ENCODE measurements around the gene XPC. TPM values are rescaled to one million over a fixed set of nuclear protein-coding genes. Genes with fewer than 3 reads are reported as not detected.
A peak's percentile ranks its signal among the peaks of the same experiment; 100 is the strongest.

The XPC gene
- total RNA-seq, 3 donors from 2014 or later, result 20.6 to 25.9 (median 23.5) TPM

DNA sequence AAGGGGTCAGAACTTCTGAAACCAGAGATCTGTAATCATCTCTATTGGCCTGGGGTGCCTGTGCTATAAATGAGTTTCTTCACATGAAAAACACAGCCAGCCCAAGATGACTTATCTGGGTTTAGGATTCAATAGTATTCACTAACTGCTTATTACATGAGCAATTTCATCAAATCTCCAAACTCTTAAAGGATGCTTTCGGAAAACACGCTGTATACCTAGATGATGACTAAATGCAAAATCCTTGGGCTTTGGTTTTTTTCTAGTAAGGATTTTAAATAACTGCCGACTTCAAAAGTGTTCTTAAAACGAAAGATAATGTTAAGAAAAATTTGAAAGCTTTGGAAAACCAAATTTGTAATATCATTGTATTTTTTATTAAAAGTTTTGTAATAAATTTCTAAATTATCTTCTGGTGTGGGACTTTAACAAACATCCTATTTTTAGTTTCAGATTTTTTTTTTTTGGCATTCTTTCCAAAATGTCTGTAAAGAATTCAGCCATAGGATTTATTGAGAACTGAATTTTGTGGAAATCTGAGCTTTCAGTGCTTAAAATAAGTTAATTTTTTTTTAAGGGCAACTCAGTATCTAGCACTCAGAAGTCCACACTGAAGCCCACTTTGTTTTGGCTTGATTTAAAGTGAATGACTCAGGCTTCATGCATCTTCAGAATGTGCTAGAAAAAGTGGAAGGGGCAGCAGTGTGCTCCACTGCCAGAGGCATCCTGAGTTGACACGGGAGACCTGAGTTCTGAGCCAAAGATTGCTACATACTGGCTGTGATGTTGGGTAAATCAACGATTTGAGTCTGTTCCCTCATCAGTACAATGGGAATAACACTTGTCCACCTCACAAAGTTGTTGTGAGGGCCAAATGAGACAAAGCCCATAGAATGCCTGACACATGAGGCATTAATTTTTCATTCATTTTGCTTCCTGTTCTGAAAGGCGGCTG is 34.9 kb downstream of the XPC start:
- Mint-ChIP-seq H3K9me3 (no peaks in the 10 kb centered on the region), H3K27me3 (ENCODE audit: low read depth) (no peaks in the 10 kb centered on the region), H3K4me3 (peak overlapping the region; percentile 23), H3K4me1 (ENCODE audit: low read depth) (peaks cover 61% of the 10 kb centered on the region), H3K36me3 (ENCODE audit: insufficient read depth) (peaks cover 37% of the 10 kb centered on the region)
- DNase-seq, result no peak
- peak in 1 of 2 donors; percentile 5 for ATAC-seq

DNA sequence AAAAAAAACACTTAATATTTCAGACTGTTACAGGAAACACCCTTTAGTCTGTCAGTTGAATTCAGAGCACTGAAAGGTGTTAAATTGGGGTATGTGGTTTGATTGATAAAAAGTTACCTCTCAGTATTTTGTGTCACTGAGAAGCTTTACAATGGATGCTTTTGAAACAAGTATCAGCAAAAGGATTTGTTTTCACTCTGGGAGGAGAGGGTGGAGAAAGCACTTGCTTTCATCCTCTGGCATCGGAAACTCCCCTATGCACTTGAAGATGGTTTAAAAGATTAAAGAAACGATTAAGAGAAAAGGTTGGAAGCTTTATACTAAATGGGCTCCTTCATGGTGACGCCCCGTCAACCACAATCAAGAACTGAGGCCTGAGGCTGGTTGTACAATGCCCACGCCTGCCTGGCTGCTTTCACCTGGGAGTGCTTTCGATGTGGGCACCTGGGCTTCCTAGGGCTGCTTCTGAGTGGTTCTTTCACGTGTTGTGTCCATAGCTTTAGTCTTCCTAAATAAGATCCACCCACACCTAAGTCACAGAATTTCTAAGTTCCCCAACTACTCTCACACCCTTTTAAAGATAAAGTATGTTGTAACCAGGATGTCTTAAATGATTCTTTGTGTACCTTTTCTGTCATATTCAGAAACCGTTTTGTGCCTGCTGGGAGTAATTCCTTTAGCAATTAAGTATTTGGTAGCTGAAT is 35.7 kb downstream of the XPC start:
- H3K36me3 Mint-ChIP-seq (ENCODE audit: insufficient read depth), result peaks cover 42% of the 10 kb centered on the region
- peak; percentile 45 to 53 for ATAC-seq
- DNase-seq, result peak; percentile 29
- no peaks in the 10 kb centered on the region for H3K27me3 Mint-ChIP-seq (ENCODE audit: low read depth)
- peak overlapping the region; percentile 23 for H3K4me3 Mint-ChIP-seq
- peaks cover 61% of the 10 kb centered on the region for H3K4me1 Mint-ChIP-seq (ENCODE audit: low read depth)
- no peaks in the 10 kb centered on the region for H3K9me3 Mint-ChIP-seq

DNA sequence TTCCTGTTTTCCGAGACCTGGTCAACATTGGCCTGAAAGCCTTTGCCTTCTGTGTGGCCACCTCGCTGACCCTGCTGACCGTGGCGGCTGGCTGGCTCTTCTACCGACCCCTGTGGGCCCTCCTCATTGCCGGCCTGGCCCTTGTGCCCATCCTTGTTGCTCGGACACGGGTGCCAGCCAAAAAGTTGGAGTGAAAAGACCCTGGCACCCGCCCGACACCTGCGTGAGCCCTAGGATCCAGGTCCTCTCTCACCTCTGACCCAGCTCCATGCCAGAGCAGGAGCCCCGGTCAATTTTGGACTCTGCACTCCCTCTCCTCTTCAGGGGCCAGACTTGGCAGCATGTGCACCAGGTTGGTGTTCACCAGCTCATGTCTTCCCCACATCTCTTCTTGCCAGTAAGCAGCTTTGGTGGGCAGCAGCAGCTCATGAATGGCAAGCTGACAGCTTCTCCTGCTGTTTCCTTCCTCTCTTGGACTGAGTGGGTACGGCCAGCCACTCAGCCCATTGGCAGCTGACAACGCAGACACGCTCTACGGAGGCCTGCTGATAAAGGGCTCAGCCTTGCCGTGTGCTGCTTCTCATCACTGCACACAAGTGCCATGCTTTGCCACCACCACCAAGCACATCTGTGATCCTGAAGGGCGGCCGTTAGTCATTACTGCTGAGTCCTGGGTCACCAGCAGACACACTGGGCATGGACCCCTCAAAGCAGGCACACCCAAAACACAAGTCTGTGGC is 36.6 kb downstream of the XPC start:
- ATAC-seq (no peak), DNase-seq (no peak)
- no peak overlapping the region for H3K4me3 Mint-ChIP-seq
- H3K9me3 Mint-ChIP-seq, result no peaks in the 10 kb centered on the region
- H3K4me1 Mint-ChIP-seq (ENCODE audit: low read depth), result peaks cover 60% of the 10 kb centered on the region
- H3K36me3 Mint-ChIP-seq (ENCODE audit: insufficient read depth), result peaks cover 36% of the 10 kb centered on the region
- H3K27me3 Mint-ChIP-seq (ENCODE audit: low read depth), result no peaks in the 10 kb centered on the region

DNA sequence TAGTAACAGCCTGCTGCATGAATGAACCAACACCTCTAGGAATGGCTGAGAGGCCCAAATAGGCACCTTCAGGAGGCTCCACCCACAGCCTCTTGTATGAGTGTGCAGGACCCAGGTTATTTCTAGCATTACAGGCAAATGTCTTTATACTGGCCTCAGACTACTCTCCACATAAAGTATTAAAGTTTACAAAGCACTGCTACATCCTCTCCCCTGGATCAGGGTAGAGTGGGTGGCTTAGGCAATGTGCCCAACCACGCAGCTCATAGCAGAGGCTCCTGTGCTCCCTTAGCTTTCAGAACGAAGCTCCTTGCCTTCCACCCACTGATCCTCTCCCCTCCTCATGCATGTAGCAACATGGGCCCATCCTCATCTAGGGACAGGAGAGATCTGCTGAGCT is 37.3 kb downstream of the XPC start:
- Mint-ChIP-seq H3K4me1 (ENCODE audit: low read depth) (peaks cover 60% of the 10 kb centered on the region), H3K27me3 (ENCODE audit: low read depth) (no peaks in the 10 kb centered on the region), H3K36me3 (ENCODE audit: insufficient read depth) (peaks cover 33% of the 10 kb centered on the region), H3K9me3 (no peaks in the 10 kb centered on the region), H3K4me3 (no peak overlapping the region)
- ATAC-seq (no peak), DNase-seq (no peak)

DNA sequence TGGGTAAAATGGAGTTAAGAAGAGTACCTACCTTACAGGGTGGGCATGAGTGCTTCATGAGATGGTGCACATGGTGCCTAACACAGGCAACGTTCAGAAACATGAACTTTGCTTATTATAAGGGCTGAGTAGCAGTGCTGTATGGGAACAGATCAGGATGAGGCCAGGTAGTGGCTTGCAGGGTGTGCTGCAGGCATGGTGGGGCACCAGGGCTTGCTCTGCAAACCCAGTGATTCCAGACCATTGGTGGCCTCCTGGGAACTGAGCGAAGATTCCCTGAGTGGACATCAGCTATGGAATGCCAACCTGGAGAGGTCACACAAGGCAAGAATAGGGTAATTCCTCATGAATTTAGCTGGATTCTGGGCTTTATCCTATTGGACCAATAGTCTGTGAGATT is 37.7 kb downstream of the XPC start:
- no peak overlapping the region for H3K4me3 Mint-ChIP-seq
- no peaks in the 10 kb centered on the region for H3K9me3 Mint-ChIP-seq
- peaks cover 35% of the 10 kb centered on the region for H3K36me3 Mint-ChIP-seq (ENCODE audit: insufficient read depth)
- ATAC-seq, result no peak
- no peak for DNase-seq
- peaks cover 57% of the 10 kb centered on the region for H3K4me1 Mint-ChIP-seq (ENCODE audit: low read depth)
- H3K27me3 Mint-ChIP-seq (ENCODE audit: low read depth), result no peaks in the 10 kb centered on the region

DNA sequence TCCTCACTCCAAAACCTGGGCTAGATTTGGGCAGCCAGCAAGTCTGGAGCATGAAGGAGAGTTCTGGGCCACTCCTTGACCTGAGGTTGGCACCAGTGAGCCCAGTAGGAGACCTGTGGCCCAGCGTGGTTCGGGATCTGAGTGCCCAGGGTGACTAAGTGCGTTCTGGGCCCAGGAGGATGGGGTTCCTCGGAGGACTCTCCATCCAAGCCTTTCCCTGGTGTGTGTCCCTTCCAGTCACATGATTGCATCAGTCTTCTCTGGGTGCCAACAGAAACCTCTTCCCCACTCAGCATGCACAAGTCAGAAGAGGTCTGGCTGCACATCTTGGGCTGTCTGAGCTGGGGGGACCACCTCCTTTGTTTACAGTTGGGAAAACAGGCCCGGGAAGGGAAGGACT is 38.6 kb downstream of the XPC start:
- no peak for ATAC-seq
- peaks cover 50% of the 10 kb centered on the region for H3K4me1 Mint-ChIP-seq (ENCODE audit: low read depth)
- no peak overlapping the region for H3K4me3 Mint-ChIP-seq
- DNase-seq, result no peak
- no peaks in the 10 kb centered on the region for H3K9me3 Mint-ChIP-seq
- H3K27me3 Mint-ChIP-seq (ENCODE audit: low read depth), result no peaks in the 10 kb centered on the region
- peaks cover 33% of the 10 kb centered on the region for H3K36me3 Mint-ChIP-seq (ENCODE audit: insufficient read depth)

DNA sequence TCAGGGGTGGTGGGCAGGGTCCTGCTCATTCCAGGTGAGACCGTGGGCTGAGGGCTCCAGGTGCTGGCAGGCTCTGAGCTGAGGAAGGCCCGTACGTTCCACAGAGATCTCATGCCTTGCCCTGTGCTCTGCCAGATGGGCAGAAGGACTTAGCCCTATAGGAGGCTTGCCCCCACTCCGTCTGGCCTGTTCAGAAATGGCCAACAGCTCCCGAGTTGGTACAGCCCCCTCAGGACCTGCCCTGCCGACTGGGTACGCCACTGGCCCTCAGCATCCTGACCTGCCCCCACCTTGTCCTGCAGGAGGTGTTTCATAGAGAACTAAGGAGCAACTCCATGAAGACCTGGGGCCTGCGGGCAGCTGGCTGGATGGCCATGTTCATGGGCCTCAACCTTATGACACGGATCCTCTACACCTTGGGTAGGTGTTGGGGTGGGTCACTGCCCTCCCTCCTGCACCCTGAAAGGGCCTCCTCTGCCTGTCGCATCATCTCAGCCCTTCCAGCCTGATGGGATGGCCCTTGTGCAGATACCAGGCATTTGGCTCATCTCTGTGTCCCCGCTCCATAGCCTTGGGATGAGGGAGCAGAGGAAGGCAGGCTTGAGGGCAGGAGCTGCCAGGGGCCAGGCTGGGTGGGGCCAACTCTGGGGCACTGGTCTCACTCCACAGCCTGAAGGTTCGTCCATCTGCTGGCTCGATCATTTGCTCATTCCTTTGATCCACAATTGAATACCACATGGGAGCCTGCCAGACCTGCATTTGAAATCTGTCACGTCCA is 39.3 kb downstream of the XPC start:
- Mint-ChIP-seq H3K27me3 (ENCODE audit: low read depth) (no peaks in the 10 kb centered on the region), H3K9me3 (no peaks in the 10 kb centered on the region), H3K4me3 (no peak overlapping the region), H3K36me3 (ENCODE audit: insufficient read depth) (peaks cover 35% of the 10 kb centered on the region), H3K4me1 (ENCODE audit: low read depth) (peaks cover 43% of the 10 kb centered on the region)
- no peak for DNase-seq
- ATAC-seq, result no peak

DNA sequence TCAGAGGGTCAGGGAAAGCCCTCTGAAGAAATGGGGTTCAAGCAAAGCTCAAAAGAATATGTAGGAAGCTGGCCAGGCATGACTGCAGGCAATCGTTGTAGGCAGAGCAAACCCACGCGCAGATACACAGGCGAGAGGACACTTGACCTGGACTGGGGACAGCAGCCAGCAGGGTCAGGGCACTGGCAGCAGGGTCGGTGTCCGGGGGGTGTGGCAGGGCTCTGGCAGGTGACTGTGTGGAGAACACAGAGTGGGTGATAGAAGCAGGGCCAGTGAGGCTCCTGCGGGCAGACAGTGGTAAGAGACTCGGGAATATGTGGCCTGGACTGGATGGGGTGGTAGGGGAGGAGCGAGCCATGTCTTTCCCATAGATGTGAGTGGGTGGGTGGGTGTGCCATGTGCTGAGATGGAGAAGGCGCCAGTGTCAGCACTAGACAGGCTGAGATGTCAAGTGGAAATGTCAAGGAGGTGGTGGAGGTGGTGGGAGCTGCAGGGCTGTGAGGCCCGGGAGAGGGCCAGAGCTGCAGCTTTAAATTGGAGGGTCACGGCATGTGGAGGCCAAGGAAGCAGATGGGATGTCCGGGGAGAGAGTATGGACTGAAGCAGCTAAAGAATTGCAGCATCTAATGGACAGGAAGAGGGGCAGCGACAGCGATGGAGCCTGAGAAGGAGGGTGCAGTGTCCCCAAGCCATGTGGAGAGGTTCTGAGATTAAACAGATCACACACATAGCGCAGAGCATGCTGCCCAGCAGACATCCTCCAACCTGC is 40.1 kb downstream of the XPC start:
- no peaks in the 10 kb centered on the region for H3K9me3 Mint-ChIP-seq
- no peak for DNase-seq
- H3K4me3 Mint-ChIP-seq, result no peak overlapping the region
- peaks cover 41% of the 10 kb centered on the region for H3K36me3 Mint-ChIP-seq (ENCODE audit: insufficient read depth)
- no peak for ATAC-seq
- no peaks in the 10 kb centered on the region for H3K27me3 Mint-ChIP-seq (ENCODE audit: low read depth)
- H3K4me1 Mint-ChIP-seq (ENCODE audit: low read depth), result peaks cover 37% of the 10 kb centered on the region

DNA sequence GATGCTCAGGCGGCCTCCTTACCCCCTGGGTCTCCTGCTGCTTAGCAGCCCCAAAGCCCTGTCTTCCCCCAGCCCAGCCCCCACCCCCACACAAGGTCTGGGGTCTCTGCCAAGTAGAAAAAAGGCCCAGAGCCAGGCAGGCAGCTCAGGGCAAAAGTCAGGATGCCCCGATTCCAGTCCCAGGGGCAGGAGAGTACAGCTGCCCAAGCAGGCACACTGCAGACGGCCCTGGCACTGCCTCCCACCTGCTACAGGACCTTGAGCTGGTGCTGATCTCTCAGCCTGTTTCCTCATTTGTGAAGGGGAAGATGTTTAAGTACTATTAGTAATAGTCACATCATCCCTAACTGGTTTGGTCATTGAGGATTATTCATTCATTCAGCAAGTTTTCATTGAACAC is 41.0 kb downstream of the XPC start:
- DNase-seq (no peak), ATAC-seq (no peak)
- H3K36me3 Mint-ChIP-seq (ENCODE audit: insufficient read depth), result peaks cover 48% of the 10 kb centered on the region
- no peak overlapping the region for H3K4me3 Mint-ChIP-seq
- H3K27me3 Mint-ChIP-seq (ENCODE audit: low read depth), result no peaks in the 10 kb centered on the region
- no peaks in the 10 kb centered on the region for H3K9me3 Mint-ChIP-seq
- H3K4me1 Mint-ChIP-seq (ENCODE audit: low read depth), result peaks cover 28% of the 10 kb centered on the region

DNA sequence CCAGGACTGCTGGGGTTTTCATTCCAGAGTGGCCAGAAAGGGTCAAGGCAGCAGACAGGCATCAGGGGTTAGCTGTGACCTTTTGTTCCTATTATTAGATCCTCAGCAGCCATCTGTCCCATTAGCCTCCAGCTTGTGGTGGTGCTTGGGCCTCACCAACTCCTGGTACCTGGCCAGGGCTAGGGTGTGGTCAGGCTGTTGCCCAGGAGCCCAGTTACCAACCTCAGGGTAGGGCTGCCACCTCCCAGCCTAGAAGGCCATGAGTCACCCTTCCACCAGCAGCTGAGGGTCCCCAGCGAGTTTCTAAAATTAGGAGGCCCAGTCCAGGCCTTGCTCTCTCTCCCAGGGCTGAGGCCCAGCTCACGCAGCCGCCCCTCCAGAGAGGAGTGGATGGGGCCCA is 41.4 kb downstream of the XPC start:
- peaks cover 48% of the 10 kb centered on the region for H3K36me3 Mint-ChIP-seq (ENCODE audit: insufficient read depth)
- H3K9me3 Mint-ChIP-seq, result no peaks in the 10 kb centered on the region
- peaks cover 24% of the 10 kb centered on the region for H3K4me1 Mint-ChIP-seq (ENCODE audit: low read depth)
- no peak overlapping the region for H3K4me3 Mint-ChIP-seq
- no peaks in the 10 kb centered on the region for H3K27me3 Mint-ChIP-seq (ENCODE audit: low read depth)
- DNase-seq (no peak), ATAC-seq (no peak)

DNA sequence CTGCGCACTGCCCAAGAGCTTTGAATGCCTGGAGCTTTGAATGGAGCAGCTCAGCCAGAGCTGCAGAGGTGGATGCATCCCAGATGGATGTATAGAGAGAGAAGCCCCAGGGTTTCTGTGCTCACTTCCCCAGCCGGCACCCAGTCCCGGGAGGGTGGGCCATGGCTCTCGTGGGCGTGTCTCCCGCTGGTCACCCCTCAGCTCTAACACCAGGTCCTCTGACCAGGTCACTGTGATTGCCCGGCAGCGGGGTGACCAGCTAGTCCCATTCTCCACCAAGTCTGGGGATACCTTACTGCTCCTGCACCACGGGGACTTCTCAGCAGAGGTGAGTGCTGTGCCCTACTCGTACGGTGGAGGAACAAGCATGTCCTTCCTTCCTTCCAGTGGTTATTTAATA is 42.8 kb downstream of the XPC start:
- Mint-ChIP-seq H3K4me3 (no peak overlapping the region), H3K9me3 (no peaks in the 10 kb centered on the region), H3K27me3 (ENCODE audit: low read depth) (no peaks in the 10 kb centered on the region), H3K4me1 (ENCODE audit: low read depth) (peaks cover 10% of the 10 kb centered on the region), H3K36me3 (ENCODE audit: insufficient read depth) (peaks cover 50% of the 10 kb centered on the region)
- ATAC-seq (no peak), DNase-seq (no peak)

DNA sequence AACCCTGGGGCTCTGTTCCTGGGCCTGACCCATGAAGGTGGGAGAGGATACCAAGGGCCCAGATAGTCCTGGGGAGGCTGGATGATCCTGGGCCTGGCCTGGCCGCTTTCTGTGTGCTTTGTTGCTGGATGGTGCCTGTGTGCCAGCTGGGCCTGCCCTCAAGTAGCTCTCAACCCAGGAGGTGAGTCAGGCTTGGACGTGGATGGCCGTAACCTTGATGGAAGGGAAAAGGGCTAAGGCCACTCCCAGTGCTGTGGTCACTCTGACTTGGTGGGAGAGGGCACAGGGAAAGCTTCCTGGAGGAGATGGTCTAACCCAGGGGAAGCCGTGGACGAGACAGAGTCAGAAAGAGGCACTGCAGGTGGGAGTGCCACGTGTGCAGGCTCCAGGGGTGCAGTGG is 44.1 kb downstream of the XPC start:
- Mint-ChIP-seq H3K4me3 (no peak overlapping the region), H3K4me1 (ENCODE audit: low read depth) (no peaks in the 10 kb centered on the region), H3K9me3 (no peaks in the 10 kb centered on the region), H3K36me3 (ENCODE audit: insufficient read depth) (peaks cover 53% of the 10 kb centered on the region), H3K27me3 (ENCODE audit: low read depth) (no peaks in the 10 kb centered on the region)
- DNase-seq (no peak), ATAC-seq (no peak)

DNA sequence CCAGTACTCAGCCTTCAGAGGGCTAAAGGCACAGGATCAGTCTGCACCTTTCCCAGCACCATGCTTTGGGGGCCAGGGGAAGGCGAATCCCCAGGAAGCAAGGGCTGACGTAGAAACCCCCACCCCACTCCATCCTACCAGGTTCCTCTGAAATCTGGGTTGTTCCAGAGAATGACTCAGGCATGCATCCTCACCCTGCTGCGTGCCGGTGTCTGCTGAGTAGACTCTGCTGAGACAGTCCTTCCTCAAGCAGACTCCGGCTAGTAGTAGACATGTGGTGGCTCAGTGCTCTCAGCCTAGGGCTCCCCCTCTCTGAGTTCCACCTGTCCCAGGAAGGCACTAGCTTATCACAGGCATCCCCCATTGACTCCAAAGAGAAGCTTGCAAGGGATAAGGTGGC is 44.5 kb downstream of the XPC start:
- Mint-ChIP-seq H3K36me3 (ENCODE audit: insufficient read depth) (peaks cover 56% of the 10 kb centered on the region), H3K4me1 (ENCODE audit: low read depth) (no peaks in the 10 kb centered on the region), H3K9me3 (no peaks in the 10 kb centered on the region), H3K4me3 (no peak overlapping the region), H3K27me3 (ENCODE audit: low read depth) (no peaks in the 10 kb centered on the region)
- ATAC-seq (no peak), DNase-seq (no peak)

All from activated T-cell treated with anti-CD3 and anti-CD28 coated beads, Interleukin-2, amount 50 U/mL, for 4 hours (primary cell).